COLO668 (cell line): ENCODE measurements around the gene BPTF.
"Not testable (repeated sequence)": the region's sequence is repeated elsewhere in the genome, so short reads cannot be mapped to it uniquely, and the experiment has no call there.

ENCODE experiments used
- DNase-seq: peaks from one replicate; lab custom pipeline; 2025; ENCODE audit not compliant: unreplicated experiment; lab: John Stamatoyannopoulos, UW

Gene BPTF

DNA sequence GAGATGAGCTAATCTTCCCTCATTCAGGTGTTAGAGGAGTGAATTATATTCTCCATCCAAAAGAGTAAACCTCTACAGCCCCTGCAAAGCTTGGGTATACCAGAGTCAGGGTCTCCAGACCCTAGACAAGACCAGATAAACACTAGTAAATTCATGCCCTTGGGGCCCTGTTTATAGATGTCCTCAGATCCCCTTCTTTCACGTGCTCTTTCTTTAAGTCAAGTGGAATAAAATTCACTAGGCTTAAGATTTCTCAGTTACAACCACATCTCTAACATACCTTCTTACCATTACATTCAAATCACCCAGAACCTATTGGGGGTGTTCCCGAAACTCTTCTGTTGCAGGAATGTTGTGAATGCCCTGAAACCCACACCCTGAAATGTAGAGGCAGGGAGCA, 173.2 kb downstream of the BPTF start:
- no peak for DNase-seq

DNA sequence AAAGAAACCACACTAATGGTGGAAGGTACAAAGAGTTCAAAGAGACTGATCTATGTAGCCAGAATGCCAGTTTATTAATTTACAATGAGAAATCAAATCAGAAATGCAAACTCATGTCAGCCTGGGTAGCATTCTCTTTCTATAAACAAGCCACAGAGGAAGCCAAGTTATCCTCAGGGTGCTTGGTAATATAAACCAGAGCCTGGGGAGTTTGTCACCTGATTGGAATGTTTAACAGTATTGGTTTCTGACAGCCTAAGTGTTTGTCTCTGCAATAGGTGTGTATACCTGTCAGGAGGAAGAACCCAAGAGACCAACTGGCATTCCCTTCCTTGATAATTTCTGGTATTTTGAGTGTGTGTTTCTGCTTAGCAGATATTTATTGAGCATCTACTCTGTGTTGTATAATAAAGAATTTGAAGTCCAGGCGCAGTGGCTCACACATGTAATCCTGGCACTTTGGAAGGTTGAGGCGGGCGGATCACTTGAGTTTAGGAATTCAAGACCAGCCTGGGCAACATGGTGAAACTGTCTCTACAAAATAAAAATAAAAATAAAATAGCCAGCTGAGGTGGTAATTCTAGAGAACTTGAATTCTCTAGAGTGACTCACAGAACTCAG, 174.1 kb downstream of the BPTF start:
- DNase-seq = no peak

- DNase-seq = no peak
Measured at GRCh38 chr17:68004201-68004600, 178.9 kb downstream of the BPTF start.

GRCh38 chr17:68006797-68007196, 181.5 kb downstream of the BPTF start:
- DNase-seq = no peak

DNA sequence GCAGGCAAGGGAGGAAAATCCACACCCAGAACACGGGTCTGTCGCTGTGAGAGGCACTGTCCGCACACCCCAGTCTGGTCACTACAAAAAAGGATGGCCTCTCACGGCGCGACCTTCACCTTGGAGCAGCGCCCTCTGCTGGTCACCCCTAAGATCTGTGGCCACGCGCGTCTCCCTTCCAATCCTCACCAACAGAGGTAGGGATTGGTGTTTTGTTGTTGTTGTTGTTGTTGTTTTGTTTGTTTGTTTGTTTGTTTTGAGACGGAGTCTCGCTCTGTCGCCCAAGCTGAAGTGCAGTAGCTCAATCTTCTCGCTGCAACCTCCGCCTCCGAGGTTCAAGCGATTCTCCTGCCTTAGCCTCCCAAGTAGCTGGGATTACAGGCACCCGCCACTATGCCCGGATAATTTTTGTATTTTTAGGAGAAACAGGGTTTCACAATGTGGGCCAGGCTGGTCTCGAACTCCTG, 185.9 kb downstream of the BPTF start:
- peak; percentile 50 for DNase-seq

DNA sequence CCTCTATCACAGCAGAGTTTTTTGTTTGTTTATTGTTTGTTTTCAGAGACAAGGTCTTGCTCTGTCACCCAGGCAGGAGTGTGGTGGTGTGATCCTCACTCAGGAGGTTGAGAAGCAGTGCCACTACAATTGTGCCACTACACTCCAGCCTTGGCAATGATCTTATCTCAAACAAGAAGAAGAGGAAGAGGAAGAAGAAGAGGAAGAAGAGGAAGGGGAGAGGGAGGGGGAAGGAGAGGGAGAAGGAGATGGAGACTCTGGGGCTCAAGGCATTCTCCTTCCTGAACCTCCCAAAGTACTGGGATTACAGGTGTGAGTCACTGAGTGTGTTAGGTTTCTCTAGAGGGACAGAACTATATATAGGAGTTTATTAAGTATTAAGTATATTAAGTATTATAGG, 188.1 kb downstream of the BPTF start:
- DNase-seq = no peak

- no peak for DNase-seq
Measured at GRCh38 chr17:68015081-68015723, 189.9 kb downstream of the BPTF start.

- DNase-seq = no peak
Measured at GRCh38 chr17:68016838-68017237, 191.5 kb downstream of the BPTF start.

DNA sequence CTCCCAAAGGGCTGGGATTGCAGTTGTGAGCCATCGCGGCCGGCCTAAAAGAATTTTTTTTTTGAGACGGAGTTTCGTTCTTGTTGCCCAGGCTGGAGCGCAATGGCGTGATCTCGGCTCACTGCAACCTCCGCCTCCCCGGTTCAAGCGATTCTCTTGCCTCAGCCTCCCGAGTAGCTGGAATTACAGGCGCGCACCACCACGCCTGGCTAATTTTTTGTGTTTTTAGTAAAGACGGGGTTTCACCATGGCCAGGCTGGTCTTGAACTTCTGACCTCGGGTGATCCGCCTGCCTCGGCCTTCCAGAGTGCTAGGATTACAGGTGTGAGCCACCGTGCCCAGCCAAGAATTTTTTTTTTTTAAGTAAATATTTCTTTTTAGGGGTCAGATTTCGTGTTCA, 193.2 kb downstream of the BPTF start:
- not testable (repeated sequence) for DNase-seq

GRCh38 chr17:68019336-68019674, 194.0 kb downstream of the BPTF start:
- no peak for DNase-seq

DNA sequence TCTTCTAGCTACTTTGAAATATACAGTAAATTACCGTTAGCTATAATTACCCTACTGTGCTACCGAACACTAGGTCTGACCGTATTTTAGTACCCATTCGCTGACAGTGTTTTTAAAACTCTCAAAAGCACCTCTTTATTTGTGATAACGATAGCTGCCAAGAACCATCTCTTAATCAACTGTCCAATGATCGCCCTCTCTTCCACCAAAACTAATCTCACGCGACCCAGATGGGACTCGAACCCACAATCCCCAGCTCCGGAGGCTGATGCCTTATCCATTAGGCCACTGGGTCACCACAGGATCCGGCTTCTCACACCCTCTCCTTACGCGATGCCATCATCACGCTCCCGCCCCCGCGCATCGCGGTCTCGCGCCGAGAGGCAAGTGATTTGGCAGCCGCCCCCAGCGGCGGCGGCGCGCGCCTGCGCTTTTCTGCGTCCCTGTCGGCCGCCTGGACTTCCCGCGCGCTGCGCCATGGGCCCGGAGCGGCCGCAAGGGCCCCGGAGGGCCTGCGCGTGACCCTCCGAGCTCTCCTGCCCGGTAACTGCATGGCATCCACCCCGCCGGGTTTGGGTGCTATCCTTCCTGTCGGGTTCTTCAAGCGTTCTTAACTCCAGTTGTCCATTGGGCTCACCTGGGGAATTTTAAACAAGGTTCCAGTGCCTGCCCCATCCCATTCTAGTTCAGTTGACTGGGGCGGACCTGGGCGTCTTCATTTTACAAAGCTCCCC, 194.5 kb downstream of the BPTF start:
- DNase-seq = peak; percentile 91

GRCh38 chr17:68020409-68020756, 195.1 kb downstream of the BPTF start:
- DNase-seq = peak; percentile 40

DNA sequence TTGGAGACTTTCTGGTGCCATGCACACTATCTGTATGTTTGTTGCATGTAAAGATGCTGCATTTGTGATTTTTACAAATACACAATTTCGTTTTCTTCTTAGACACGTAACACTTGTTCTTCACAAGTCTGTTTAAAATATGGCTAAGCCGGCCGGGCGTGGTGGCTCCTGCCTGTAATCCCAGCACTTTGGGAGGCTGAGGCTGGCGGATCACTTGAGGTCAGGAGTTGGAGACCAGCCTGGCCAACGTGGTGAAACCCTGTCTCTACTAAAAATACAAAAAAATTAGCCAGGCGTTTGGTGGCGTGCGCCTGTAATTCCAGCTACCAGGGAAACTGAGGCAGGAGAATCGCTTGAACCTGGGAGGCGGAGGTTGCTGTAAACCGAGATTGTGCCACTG, 195.5 kb downstream of the BPTF start:
- not testable (repeated sequence) for DNase-seq

DNA sequence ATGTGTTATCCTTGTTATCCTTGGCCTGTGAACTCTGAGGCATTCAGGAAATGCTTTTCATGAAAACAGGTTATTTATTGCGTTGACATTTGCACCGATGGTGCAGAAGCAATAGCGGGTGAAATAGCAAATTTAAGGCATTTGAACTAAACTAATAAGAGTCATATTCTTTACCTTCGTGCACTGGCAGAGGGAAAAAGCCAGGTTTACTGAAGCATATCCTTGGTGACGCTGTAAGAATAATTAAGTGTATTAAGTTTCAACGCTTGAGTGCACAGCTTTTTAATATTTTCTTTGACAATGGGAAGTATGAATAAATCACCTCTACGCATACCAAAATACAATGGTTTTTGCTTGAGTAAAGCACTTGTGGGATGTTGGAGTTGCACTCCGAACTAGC, 196.7 kb downstream of the BPTF start:
- no peak for DNase-seq

GRCh38 chr17:68022547-68022946, 197.2 kb downstream of the BPTF start:
- not testable (repeated sequence) for DNase-seq

- peak; percentile 27 for DNase-seq
Measured at GRCh38 chr17:68029512-68030215, 204.4 kb downstream of the BPTF start.
